WERI-Rb-1 (cell line): ENCODE data around the gene KDM4B.

Experiments used
- DNase-seq: peaks from one replicate; pipeline ENCODE4 v3.0.0-alpha.2; 2020
- H3K27ac ChIP-seq: fragments of 250-450 bp; sonication (Bioruptor Pico); 2 replicates; pipeline ENCODE4 v1.5.1; 2020; ENCODE audit warnings: mild to moderate bottlenecking, moderate library complexity
- H3K27me3 ChIP-seq: fragments of 250-450 bp; sonication (Bioruptor Pico); 2 replicates; pipeline ENCODE4 v1.5.1; 2021; ENCODE audit warnings: mild to moderate bottlenecking, low read depth, moderate library complexity; ENCODE audit not compliant: insufficient read depth, severe bottlenecking
- H3K36me3 ChIP-seq: fragments of 250-450 bp; sonication (Bioruptor Pico); 2 replicates; pipeline ENCODE4 v1.5.1; 2020; ENCODE audit warnings: mild to moderate bottlenecking, moderate library complexity
- H3K4me3 ChIP-seq: 2 replicates; pipeline ENCODE4 v1.5.1; 2011; ENCODE audit warnings: low read depth, mild to moderate bottlenecking, control low read depth, low read length
- H3K9me3 ChIP-seq: fragments of 250-450 bp; sonication (Bioruptor Pico); 2 replicates; pipeline ENCODE4 v1.5.1; 2021; ENCODE audit warnings: mild to moderate bottlenecking, moderate library complexity; ENCODE audit not compliant: severe bottlenecking
- CTCF ChIP-seq: IDR thresholded peaks from 2 replicates; pipeline ENCODE4 v1.5.1; 2011; ENCODE audit warnings: low read depth, mild to moderate bottlenecking, control low read depth, inconsistent platforms, low read length

KDM4B gene

DNA sequence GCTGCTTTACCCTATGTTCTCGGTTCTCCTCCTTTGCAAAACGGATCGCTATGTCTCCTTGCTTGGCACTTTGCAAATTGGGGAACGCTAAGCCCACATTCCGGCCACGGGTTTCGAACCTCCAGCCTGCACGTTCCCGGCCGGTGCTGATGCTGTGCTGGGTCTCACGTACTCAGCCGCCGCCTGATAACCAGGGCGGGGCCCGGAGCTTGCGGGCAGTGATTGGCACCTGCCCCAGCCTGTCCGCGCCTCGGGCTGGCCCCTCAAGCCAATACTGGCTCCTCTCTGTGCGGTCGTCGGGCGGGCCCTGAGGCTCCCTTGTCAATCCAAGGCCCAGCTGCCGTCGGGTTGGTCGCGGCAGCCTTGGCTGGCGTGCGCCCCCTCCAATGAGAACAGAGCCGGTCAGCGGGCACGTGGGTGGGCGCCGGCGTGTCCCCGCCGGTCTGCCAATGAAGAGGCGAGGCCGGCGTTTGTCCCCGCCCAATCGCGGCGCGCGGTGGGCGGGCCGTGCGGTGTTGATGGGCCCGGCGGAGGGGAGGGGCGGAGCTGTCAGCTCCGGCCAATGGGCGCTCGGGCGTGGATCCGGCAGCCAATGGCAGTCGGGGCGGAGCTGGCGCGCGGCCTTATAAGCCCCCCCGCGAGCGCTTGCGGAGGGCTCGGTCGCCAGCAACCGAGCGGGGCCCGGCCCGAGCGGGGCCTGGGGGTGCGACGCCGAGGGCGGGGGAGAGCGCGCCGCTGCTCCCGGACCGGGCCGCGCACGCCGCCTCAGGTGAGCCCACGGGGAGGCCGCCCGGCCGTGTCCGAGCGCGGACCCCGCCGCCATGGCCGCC lies at the start of gene KDM4B:
Gene KDM4B, plus strand, starts transcription at position 652 of the 830 bp plus-strand sequence. CDS start 63,778 bp downstream, outside the sequence.
- TF ChIP-seq CTCF = no peak

GRCh38 chr19:4922530-4923275 lies 46.2 kb upstream of the KDM4B start:
- H3K36me3 ChIP-seq = peaks cover 88% of the 10 kb centered on the region
- peak; percentile 86 for DNase-seq
- H3K27me3 ChIP-seq = no peaks in the 10 kb centered on the region
- H3K9me3 ChIP-seq = no peaks in the 10 kb centered on the region
- peak overlapping the region; percentile 65 for H3K27ac ChIP-seq
- H3K4me3 ChIP-seq = no peak overlapping the region
- no peak for TF ChIP-seq CTCF

More for the DNA sequence above, at the start of gene KDM4B:
- peak; percentile 99 for DNase-seq
- Histone ChIP-seq H3K27ac (peak within 1 kb of the TSS; percentile 74), H3K9me3 (no peaks in the 10 kb centered on the region), H3K36me3 (peaks cover 17% of the 10 kb centered on the region), H3K27me3 (no peaks in the 10 kb centered on the region), H3K4me3 (peak within 1 kb of the TSS; percentile 85)

- Histone ChIP-seq H3K36me3 (peaks cover 88% of the 10 kb centered on the region), H3K9me3 (no peaks in the 10 kb centered on the region), H3K27ac (peak overlapping the region; percentile 65), H3K27me3 (no peaks in the 10 kb centered on the region), H3K4me3 (no peak overlapping the region)
- DNase-seq = no peak
- TF ChIP-seq CTCF = no peak
These were observed 45.6 kb upstream of the KDM4B start for GRCh38 chr19:4923276-4923747.

DNA sequence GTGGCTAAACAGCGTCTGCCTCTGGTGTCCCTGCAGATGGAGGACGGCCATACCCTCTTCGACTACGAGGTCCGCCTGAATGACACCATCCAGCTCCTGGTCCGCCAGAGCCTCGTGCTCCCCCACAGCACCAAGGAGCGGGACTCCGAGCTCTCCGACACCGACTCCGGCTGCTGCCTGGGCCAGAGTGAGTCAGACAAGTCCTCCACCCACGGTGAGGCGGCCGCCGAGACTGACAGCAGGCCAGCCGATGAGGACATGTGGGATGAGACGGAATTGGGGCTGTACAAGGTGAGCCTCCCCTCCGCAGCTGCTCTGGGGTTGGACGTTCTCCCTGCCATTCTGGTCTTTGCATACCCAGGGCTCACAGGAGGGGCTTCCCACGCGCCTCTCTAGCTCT lies 39.7 kb upstream of the KDM4B start:
- H3K36me3 ChIP-seq = peaks cover 91% of the 10 kb centered on the region
- no peak for DNase-seq

DNA sequence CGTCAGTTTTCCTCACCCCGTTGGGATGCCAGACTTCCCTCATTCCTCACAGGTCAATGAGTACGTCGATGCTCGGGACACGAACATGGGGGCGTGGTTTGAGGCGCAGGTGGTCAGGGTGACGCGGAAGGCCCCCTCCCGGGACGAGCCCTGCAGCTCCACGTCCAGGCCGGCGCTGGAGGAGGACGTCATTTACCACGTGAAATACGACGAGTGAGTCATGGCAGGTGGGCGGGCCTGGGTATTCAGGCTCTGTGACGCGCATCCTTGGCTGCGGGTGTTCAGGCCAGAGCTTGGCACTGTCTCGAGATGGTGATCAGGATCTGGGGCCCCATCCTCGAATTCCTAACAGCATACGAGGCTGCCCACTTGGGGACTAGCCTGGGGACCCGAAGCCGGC lies 38.2 kb upstream of the KDM4B start:
- no peak for DNase-seq
- Histone ChIP-seq H3K27me3 (no peaks in the 10 kb centered on the region), H3K27ac (no peak overlapping the region), H3K36me3 (peaks cover 91% of the 10 kb centered on the region), H3K9me3 (no peaks in the 10 kb centered on the region), H3K4me3 (no peak overlapping the region)
- no peak for TF ChIP-seq CTCF

More for the DNA sequence above, 39.7 kb upstream of the KDM4B start:
- no peak for TF ChIP-seq CTCF
- Histone ChIP-seq H3K4me3 (no peak overlapping the region), H3K27ac (no peak overlapping the region), H3K9me3 (no peaks in the 10 kb centered on the region), H3K27me3 (no peaks in the 10 kb centered on the region)
